DOHH2 (cell line): ENCODE measurements around the gene NOP56.
A peak's percentile ranks its signal among the peaks of the same experiment; 100 is the strongest.

Experiments used
- H3F3A ChIP-seq: fragments of 200-600 bp; sonication (generic), shearing (Covaris generic); 2 replicates; pipeline ENCODE4 v1.6.0; 2016; ENCODE audit warnings: antibody characterized with exemption, mild to moderate bottlenecking; ENCODE audit not compliant: control insufficient read depth, insufficient read depth
- H3K27ac ChIP-seq: fragments of 200-600 bp; sonication (generic); 2 replicates; pipeline ENCODE4 v1.5.1; 2014; ENCODE audit warnings: low read depth, mild to moderate bottlenecking, low read length, moderate library complexity
- H3K27me3 ChIP-seq: fragments of 200-600 bp; sonication (generic); 2 replicates; pipeline ENCODE4 v1.6.1; 2014; ENCODE audit warnings: mild to moderate bottlenecking, low read length, mixed read lengths; ENCODE audit not compliant: control insufficient read depth
- H3K36me3 ChIP-seq: fragments of 200-600 bp; sonication (generic); 2 replicates; pipeline ENCODE4 v1.6.1; 2014; ENCODE audit warnings: mild to moderate bottlenecking, low read length, moderate library complexity, mixed read lengths; ENCODE audit not compliant: control insufficient read depth
- H3K4me1 ChIP-seq: fragments of 200-600 bp; sonication (generic); 2 replicates; pipeline ENCODE4 v1.6.1; 2014; ENCODE audit warnings: mild to moderate bottlenecking, low read length, mixed read lengths; ENCODE audit not compliant: control insufficient read depth
- H3K4me2 ChIP-seq: fragments of 200-600 bp; sonication (generic); 2 replicates; pipeline ENCODE4 v1.6.0; 2014; ENCODE audit warnings: mild to moderate bottlenecking, low read length, moderate library complexity
- H3K4me3 ChIP-seq: fragments of 200-600 bp; sonication (generic); 2 replicates; pipeline ENCODE4 v1.5.1; 2014; ENCODE audit warnings: mild to moderate bottlenecking, low read length, mixed read lengths
- H3K79me2 ChIP-seq: fragments of 200-600 bp; sonication (generic); 2 replicates; pipeline ENCODE4 v1.6.1; 2014; ENCODE audit warnings: mild to moderate bottlenecking, low read length, mixed read lengths; ENCODE audit not compliant: control insufficient read depth
- H3K9me2 ChIP-seq: fragments of 200-600 bp; sonication (generic); replicated peaks from 2 replicates; pipeline ENCODE4 v1.6.1; 2014; ENCODE audit warnings: mild to moderate bottlenecking, low read length, mixed read lengths; ENCODE audit not compliant: control insufficient read depth
- H3K9me3 ChIP-seq: fragments of 200-600 bp; sonication (generic); 2 replicates; pipeline ENCODE4 v1.6.1; 2014; ENCODE audit warnings: antibody characterized with exemption, low read length, mixed read lengths; ENCODE audit not compliant: control insufficient read depth, insufficient read depth
- H4K20me1 ChIP-seq: fragments of 200-600 bp; sonication (generic); 2 replicates; pipeline ENCODE4 v1.6.0; 2014; ENCODE audit warnings: low read depth, mild to moderate bottlenecking, antibody characterized with exemption, low read length, moderate library complexity; ENCODE audit not compliant: control insufficient read depth, insufficient read depth
- CTCF ChIP-seq: fragments of 200-600 bp; sonication (generic); IDR thresholded peaks from one replicate; pipeline ENCODE4 v1.5.1; 2014; ENCODE audit warnings: antibody characterized with exemption, mild to moderate bottlenecking, low read depth, low read length; ENCODE audit not compliant: poor library complexity, severe bottlenecking
- EZH2phosphoT487 ChIP-seq: fragments of 200-600 bp; sonication (generic); IDR thresholded peaks from 2 replicates; pipeline ENCODE4 v1.6.1; 2017; ENCODE audit warnings: borderline replicate concordance, mild to moderate bottlenecking, antibody characterized with exemption, low read length, moderate library complexity, mixed read lengths

The NOP56 gene, protein sequence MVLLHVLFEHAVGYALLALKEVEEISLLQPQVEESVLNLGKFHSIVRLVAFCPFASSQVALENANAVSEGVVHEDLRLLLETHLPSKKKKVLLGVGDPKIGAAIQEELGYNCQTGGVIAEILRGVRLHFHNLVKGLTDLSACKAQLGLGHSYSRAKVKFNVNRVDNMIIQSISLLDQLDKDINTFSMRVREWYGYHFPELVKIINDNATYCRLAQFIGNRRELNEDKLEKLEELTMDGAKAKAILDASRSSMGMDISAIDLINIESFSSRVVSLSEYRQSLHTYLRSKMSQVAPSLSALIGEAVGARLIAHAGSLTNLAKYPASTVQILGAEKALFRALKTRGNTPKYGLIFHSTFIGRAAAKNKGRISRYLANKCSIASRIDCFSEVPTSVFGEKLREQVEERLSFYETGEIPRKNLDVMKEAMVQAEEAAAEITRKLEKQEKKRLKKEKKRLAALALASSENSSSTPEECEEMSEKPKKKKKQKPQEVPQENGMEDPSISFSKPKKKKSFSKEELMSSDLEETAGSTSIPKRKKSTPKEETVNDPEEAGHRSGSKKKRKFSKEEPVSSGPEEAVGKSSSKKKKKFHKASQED

GRCh38 chr20:2651772-2652723, at the start of gene NOP56:
TSS of gene NOP56 (plus strand) at chr20:2652632. CDS start at chr20:2652661, 29 bp downstream.
- Histone ChIP-seq H3K79me2 (peaks cover 57% of the 10 kb centered on the region), H3K36me3 (peaks cover 60% of the 10 kb centered on the region), H3K27ac (peak within 1 kb of the TSS; percentile 86), H3K4me3 (peak within 1 kb of the TSS; percentile 99), H3K27me3 (no peaks in the 10 kb centered on the region), H3K4me2 (peak within 1 kb of the TSS; percentile 92), H3K9me2 (no peaks in the 10 kb centered on the region), H4K20me1 (peaks cover 31% of the 10 kb centered on the region), H3K4me1 (peaks cover 27% of the 10 kb centered on the region), H3K9me3 (no peaks in the 10 kb centered on the region), H3F3A (peaks cover 54% of the 10 kb centered on the region)
- no peak for TF ChIP-seq CTCF
- no peak for TF ChIP-seq EZH2phosphoT487

GRCh38 chr20:2602746-2603145, 49.7 kb upstream of the NOP56 start:
- Histone ChIP-seq H3K27me3 (peaks cover 2% of the 10 kb centered on the region; the same call in 1 of the 2 replicates), H3K36me3 (no peaks in the 10 kb centered on the region), H3K9me2 (no peaks in the 10 kb centered on the region), H3K27ac (no peak overlapping the region), H3K4me3 (no peak overlapping the region), H3K79me2 (no peaks in the 10 kb centered on the region), H4K20me1 (no peaks in the 10 kb centered on the region), H3K4me1 (no peaks in the 10 kb centered on the region), H3K9me3 (no peaks in the 10 kb centered on the region), H3F3A (no peaks in the 10 kb centered on the region), H3K4me2 (no peak overlapping the region)
- TF ChIP-seq EZH2phosphoT487: no peak
- no peak for TF ChIP-seq CTCF

- H3K27me3 ChIP-seq: peaks cover 2% of the 10 kb centered on the region; the same call in 1 of the 2 replicates
- H3K36me3 ChIP-seq: no peaks in the 10 kb centered on the region
- H4K20me1 ChIP-seq: no peaks in the 10 kb centered on the region
- no peaks in the 10 kb centered on the region for H3K79me2 ChIP-seq
- H3K4me2 ChIP-seq: no peak overlapping the region
- no peaks in the 10 kb centered on the region for H3F3A ChIP-seq
- H3K9me2 ChIP-seq: no peaks in the 10 kb centered on the region
- H3K4me3 ChIP-seq: no peak overlapping the region
- no peaks in the 10 kb centered on the region for H3K4me1 ChIP-seq
- no peaks in the 10 kb centered on the region for H3K9me3 ChIP-seq
- TF ChIP-seq EZH2phosphoT487 (no peak), CTCF (no peak)
- H3K27ac ChIP-seq: no peak overlapping the region
These were observed 48.5 kb upstream of the NOP56 start for GRCh38 chr20:2603816-2604505.
